Suppressor macrophage treated with lipopolysaccharide for 1 hour (primary cell): ENCODE results near the gene FILIP1.

Source experiments
- DNase-seq, 3 donors: peaks; one replicate each; pipeline ENCODE4 v3.0.0-alpha.2; 2020 to 2022

The FILIP1 gene

DNA sequence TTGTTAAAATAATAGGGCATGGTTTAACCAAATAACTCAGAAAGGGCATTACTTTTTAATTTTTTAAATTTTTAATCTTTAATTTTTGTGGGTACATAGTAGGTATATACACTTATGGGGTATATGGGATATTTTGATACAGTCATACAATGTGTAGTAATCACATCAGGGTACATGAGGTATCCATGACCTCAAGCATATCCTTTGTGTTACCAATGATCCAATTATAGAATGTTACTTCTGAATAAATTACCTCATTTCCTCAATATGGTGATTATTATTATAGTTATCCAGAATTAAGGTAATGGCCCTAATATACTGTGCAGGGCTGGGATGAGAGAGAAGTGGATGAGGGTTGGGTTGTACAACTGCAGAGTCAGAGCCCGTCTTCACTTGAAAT, 163.9 kb downstream of the FILIP1 start:
- no peak for DNase-seq

- no peak for DNase-seq
Measured at GRCh38 chr6:75327807-75328206, 165.8 kb downstream of the FILIP1 start.

DNA sequence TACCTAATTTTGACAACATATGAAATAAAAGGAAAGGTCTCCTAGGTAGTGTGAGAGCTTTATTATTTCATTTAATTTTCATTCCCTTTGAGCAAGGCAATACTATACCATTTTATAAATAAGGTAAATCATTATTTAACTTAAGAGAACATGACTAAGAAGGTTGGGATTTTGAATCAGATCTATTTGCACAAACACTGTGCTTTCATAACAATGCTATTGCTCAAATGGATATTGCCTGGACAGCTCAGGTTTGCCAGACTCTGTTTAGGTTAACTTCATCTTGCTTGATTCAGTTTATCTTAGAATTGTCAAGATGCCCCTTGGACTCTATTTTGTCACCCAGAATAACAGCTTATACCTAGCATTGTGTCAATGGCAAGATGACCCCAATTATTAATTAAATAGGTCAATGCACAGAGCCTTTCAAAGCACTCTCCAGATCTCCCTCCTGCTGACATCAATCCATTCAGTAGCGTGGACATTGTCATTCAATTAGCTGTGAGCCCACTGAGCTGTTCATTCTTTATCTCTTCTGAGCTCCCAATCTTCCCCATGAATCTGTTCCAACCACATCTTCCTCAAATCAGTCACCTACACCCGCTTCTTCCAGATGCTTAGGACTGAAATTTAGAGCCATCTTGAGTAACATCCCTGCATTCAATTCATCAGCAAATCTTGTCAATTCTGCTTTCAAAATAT, 166.9 kb downstream of the FILIP1 start:
- no peak for DNase-seq

GRCh38 chr6:75318900-75319299, 174.7 kb downstream of the FILIP1 start:
- no peak for DNase-seq

- no peak for DNase-seq
Measured at GRCh38 chr6:75317503-75318206, 175.9 kb downstream of the FILIP1 start.

DNA sequence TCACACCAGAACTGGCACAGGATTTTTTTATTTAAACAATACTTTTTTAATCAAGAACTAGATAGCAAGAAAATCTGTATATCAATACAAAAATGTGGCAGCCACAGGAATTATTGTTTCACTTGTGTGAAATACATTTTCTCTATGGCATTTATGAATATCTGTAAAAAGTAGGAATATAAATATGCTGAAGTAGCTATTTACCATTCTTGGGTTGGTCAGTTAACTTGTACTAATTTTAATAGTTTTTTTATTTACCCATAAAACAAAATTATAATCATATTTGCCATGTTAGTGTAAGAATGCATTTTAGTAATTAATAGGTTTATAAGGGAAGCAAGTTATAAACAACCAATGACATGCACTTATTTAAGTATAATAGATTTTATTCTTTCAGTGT, 177.6 kb downstream of the FILIP1 start:
- DNase-seq: no peak

- DNase-seq: no peak
Measured at GRCh38 chr6:75308250-75308988, 185.2 kb downstream of the FILIP1 start.

- no peak for DNase-seq
Measured at GRCh38 chr6:75307364-75308004, 186.1 kb downstream of the FILIP1 start.

DNA sequence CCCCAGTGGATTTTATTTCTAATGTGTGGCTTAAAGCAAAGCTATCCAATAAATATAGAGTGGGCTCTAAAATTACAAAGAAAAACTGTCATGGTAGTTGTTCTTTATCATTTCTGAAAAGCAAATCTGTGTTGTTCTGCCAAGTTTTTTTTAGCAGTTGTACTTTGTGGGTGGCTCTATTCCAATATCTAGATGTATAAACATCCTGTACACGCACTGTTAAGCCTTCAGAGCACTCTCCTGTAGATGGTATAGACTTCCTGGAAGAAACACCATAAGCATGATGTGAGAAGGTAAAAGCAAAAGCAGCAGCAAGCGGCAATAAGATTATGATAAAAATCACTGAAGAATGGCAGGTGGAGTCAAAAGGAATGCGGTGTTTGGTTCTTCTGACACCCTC, 187.5 kb downstream of the FILIP1 start:
- DNase-seq: no peak

DNA sequence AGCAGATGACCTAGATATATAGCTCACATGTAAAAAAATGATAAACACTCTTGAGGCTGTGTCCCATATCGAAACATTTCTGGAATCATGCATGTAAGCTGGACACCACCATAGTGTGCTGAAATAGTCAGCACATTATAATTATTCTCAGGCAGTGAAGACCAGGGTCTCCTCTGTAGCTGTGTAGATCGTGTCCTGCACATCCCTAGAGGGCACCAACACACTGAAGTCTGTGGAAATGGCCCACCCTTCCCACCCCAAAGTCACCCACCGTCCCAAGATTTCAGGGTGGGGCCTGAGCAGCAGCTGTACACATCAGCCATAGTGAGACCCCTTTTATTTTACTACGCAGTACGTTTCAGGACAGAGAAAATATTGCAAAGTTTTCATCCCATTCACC, 188.0 kb downstream of the FILIP1 start:
- no peak for DNase-seq

DNA sequence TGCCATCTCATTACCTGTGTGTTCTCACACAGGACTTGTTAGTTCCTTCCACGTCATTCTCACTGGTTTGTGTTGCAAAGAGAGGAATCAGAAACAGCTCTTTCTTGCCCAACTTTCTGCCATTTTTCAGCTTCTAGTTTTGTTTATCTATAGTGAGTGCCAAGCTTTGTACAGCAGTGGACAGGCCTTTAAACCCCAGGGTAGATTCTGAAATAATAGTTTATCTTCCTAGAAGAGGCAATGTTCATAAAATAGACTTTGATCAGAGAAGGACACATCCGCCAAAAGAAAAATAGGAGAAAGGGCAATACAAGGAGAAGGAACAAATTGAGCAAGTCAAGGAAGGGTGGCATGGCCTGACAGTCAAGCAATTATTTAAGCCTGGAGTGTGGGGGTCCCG, 191.3 kb downstream of the FILIP1 start:
- no peak for DNase-seq

GRCh38 chr6:75301537-75301936, 192.1 kb downstream of the FILIP1 start:
- DNase-seq: no peak

DNA sequence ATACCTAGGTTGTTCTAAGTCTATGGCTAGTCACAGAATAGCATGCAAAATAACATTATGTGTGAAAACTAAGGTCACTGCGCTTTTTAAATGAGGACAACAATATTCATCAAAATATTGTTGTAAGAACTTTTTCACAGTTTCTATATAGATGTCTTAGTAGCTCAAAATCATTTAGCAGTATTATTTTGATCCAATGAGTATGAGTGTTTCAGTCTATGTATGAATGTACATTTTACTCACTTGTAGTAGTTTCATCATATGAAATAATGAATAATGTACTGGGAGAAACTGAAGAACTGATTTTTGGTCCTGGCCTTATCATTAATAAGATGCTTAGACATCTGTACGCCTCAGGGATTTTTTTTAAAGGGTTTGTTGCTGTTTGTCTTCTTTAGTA, 192.5 kb downstream of the FILIP1 start:
- DNase-seq: no peak

GRCh38 chr6:75300531-75300855, 193.1 kb downstream of the FILIP1 start:
- DNase-seq: peak in 2 of 3 donors; percentile 70 to 72

DNA sequence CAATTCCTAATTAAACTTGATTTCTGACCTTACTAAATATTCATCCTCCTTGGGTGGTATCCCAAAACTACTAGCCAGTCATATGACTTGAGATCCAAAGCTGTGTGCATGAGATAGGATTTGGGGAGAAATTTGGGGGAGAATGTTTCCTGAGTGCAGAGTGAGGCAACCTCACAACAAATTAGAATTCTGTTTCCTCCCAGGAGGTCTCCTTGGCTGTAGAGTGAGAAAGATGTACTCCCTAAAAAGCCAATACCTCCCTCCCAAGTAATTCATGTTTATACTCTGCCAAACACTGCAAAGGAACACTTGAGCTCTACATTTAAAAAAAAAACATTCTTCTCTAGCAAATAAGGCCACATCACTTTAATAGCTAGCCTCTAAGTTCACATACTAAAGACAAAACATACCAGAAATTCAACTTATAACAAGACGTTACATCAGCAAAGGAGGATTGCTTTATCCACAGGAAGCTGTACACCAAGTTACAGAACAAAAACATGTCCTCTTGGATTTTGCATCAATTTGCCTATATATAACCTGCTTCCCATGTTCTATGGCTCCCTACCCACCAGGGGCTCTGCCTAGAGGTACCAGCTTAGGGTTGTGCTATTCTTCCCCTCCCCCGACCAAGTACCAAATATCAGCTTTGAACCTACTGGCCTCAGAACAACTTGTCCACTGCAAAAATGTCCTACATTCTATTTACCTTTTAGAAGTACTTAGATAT, 193.6 kb downstream of the FILIP1 start:
- no peak for DNase-seq

DNA sequence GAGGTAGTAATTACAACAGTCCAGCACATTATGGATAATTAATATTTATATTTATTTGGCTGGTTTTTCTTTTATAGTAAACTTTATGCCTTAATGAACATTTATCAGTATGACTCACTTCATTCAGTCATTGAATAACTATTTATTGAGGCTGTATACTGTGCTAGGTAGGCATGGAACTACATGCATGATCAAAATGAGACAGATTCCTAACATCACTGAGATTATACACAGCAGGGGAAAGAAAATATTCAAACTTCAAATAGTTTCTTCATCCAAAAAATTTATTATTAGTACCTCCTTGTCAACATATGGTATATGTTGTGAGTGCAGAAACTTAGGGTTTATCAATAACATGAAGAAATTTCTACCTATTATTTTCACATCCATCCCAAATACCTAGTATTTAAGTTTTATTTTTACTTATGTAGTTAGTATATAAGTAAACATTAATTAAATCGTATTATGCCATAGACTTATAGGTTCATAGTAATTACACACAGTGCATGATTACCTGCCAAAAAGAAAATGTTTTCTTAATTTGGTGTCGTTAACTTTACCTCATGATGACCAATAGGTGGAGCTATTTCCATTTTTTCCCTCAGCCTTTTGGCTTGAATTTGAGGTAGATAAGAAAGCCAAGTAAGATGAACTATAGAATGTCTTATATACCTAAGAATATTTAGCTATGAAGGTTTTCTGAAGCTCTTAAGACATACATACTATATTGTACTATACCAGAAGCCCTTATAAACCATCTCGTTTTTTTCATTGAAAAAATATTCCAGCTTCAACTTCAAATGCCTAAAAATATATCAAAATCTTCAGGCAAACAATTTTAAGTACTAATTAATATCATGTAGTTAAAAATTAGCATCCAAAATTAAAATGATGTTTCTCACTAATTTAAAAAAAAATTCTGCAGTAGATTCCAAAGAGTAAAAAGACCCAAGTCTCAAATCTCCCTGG, 196.5 kb downstream of the FILIP1 start:
- DNase-seq: peak; percentile 67 to 82 (median 79)

DNA sequence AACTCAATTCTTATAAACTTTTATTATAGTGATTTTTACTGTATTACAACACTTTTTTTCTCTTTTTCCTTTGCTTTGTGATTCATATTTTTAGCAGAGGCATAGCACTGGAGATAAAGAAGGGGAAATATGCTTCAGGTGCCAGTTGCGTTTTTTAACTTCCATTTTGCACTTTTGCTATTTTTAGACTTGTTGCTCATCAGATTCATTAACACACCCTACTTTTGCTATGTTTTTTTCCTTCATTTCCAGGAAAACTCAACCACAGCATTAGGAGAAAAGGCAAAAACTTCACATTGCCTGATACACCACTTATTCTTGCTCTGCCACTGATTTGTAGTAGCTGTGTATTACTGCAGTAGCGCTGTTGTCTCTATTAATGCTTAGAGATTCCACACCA, 201.0 kb downstream of the FILIP1 start:
- no peak for DNase-seq

DNA sequence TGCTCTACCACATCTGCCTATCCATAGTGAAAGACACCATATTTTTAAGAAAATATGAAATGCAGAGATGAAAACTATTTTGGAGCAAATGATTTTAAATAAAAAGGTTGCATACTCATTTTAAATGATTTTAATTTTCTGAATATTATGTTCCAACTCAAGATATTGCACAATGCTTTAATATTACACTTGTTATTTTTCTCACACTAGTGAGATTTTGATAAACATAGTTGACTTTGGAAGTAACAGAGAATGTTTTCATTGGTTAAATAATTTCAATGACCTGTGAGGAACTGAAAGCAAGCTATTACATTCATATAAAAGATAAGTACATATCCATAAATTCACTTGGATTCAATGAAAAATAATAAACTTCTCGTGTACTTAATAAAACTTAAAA, 201.9 kb downstream of the FILIP1 start:
- DNase-seq: no peak

- no peak for DNase-seq
Measured at GRCh38 chr6:75291331-75291730, 202.3 kb downstream of the FILIP1 start.

DNA sequence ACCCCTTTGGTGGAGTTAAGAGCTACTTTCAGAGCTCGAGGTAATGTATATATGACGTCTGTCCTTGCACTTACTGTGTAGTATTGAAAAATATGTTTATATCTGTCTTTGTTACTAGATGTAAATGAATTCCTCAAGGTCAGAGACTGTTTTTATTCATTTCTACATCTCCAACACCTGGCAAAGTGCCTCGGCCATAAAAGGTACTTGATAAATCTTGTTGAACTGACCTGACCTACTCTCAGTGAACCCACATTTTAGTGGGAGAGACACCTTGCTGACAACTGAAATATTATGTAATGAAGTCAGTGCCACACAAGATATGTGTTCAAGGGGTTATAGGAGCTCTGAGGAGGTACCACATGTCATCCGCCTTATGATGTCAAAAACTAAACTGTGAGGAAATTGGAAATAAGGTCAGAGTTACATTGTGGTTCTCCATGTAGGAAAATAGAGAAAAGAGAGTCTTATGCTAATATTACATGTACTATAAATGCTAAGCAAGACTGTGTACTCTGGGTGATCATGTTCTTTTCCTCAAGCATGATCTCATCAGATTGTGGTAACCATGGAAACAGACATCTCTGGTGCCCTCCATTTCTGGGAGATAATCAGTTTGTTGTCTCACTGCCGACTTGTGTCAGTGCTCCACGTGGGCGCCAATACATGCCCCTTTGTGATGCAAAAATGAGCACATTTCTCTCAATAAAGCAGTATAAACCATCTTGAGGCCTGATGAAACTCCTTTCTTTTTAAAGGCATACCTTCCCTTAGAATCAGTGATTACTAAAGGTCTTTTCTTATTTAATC, 203.3 kb downstream of the FILIP1 start:
- no peak for DNase-seq

- DNase-seq: no peak
Measured at GRCh38 chr6:75288023-75288422, 205.6 kb downstream of the FILIP1 start.
